Activated T-cell treated with anti-CD3 and anti-CD28 coated beads, Interleukin-2, amount 50 U/mL, for 24 hours (primary cell): ENCODE results near the gene UVRAG.
"Not testable (repeated sequence)": the region's sequence is repeated elsewhere in the genome, so short reads cannot be mapped to it uniquely, and the experiment has no call there.

Experiments used
- DNase-seq: peaks from one replicate; pipeline ENCODE4 v3.0.0-alpha.2; 2020
- H3K27ac Mint-ChIP-seq: 2 replicates; pipeline ENCODE4 v1.8.0; 2020; ENCODE audit warnings: mild to moderate bottlenecking, mixed read lengths
- H3K27me3 Mint-ChIP-seq: 2 replicates; pipeline ENCODE4 v1.8.0; 2020; ENCODE audit warnings: mixed read lengths
- H3K36me3 Mint-ChIP-seq: 2 replicates; pipeline ENCODE4 v1.8.0; 2020; ENCODE audit warnings: low read depth, mixed read lengths
- H3K4me1 Mint-ChIP-seq: 2 replicates; pipeline ENCODE4 v1.8.0; 2020; ENCODE audit warnings: low read depth, mixed read lengths
- H3K4me3 Mint-ChIP-seq: 2 replicates; pipeline ENCODE4 v1.8.0; 2020; ENCODE audit warnings: mild to moderate bottlenecking, moderate library complexity, mixed read lengths
- H3K9me3 Mint-ChIP-seq: 2 replicates; pipeline ENCODE4 v1.8.0; 2020; ENCODE audit warnings: mixed read lengths

The UVRAG gene

GRCh38 chr11:75858042-75858441 lies 43.0 kb downstream of the UVRAG start:
- Mint-ChIP-seq H3K27me3 (no peaks in the 10 kb centered on the region), H3K4me3 (no peak overlapping the region), H3K36me3 (peaks cover 43% of the 10 kb centered on the region), H3K4me1 (peaks cover 13% of the 10 kb centered on the region), H3K9me3 (no peaks in the 10 kb centered on the region), H3K27ac (no peak overlapping the region)
- DNase-seq: no peak

GRCh38 chr11:75858613-75859012 lies 43.6 kb downstream of the UVRAG start:
- Mint-ChIP-seq H3K27me3 (no peaks in the 10 kb centered on the region), H3K36me3 (peaks cover 42% of the 10 kb centered on the region), H3K4me3 (no peak overlapping the region), H3K9me3 (no peaks in the 10 kb centered on the region), H3K27ac (no peak overlapping the region), H3K4me1 (peaks cover 13% of the 10 kb centered on the region)
- DNase-seq: no peak

DNA sequence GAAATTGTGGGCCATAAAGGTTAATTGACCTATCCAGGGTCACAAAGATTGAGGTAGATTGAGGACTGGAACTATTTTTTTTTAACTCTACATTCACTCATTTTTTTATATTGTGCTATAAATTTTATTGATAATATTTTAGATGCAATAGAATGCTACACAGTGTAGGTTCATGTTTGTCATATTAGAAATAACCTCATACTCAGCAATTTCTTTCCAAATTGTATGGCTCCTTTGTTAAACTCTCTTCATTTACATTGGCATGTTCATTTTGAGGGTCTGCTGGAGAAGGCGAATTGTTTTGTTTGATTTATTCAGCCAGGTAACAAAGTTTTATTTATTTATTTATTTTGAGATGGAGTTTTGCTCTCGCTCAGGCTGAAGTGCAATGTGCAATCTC lies 44.6 kb downstream of the UVRAG start:
- H3K4me3 Mint-ChIP-seq: no peak overlapping the region
- H3K36me3 Mint-ChIP-seq: peaks cover 43% of the 10 kb centered on the region
- H3K9me3 Mint-ChIP-seq: no peaks in the 10 kb centered on the region
- H3K4me1 Mint-ChIP-seq: peaks cover 13% of the 10 kb centered on the region
- H3K27me3 Mint-ChIP-seq: no peaks in the 10 kb centered on the region
- no peak overlapping the region for H3K27ac Mint-ChIP-seq
- DNase-seq: no peak

DNA sequence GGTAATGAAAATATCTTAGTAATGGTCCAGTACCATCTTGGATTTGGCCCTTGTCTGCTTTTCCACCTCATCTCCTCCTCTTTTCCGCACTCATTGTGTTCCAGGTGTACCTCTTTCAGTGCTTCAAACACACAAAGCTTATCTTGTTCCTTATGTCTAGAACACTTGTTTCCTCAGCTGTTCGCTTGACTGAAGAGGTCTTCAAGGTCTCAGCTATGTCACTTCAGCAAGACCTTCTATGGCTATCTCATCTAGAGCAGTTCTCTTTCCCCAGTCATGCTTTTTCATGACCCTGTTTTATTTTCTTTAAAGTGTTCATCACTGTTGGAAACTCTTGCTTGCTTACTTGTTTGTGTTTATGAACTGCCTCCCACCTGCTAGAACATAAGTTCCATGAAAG lies 47.4 kb downstream of the UVRAG start:
- H3K9me3 Mint-ChIP-seq: no peaks in the 10 kb centered on the region
- no peaks in the 10 kb centered on the region for H3K27me3 Mint-ChIP-seq
- no peak overlapping the region for H3K4me3 Mint-ChIP-seq
- H3K27ac Mint-ChIP-seq: no peak overlapping the region
- H3K36me3 Mint-ChIP-seq: peaks cover 28% of the 10 kb centered on the region
- DNase-seq: no peak
- peaks cover 10% of the 10 kb centered on the region for H3K4me1 Mint-ChIP-seq

DNA sequence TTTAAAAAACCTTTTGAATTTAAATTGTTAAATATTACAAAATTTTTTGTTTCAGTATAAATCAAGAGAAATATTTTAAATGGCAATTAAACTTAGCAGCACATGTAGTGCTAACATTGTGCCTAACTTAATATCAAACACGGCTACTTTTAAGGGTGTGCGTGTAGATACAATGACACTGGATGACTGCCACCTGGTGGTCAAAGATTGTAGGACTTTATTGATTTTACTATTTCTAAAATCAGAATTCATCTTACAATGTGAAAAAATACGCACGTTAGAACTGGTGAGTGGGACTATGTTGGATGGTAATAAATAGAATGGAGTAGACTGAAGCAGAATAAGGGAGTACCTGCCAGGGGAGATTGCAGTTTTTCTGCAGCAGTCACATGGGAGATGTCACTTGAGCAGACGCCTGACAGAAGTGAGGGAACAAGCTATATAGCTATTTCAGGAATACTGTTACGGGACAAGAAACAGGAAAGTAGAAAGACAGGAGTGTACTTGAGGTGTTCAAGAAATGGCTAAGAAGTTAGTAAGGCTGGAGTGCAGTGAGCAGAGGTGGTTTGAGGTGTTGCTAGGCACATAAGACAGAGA lies 52.9 kb downstream of the UVRAG start:
- no peaks in the 10 kb centered on the region for H3K9me3 Mint-ChIP-seq
- H3K4me3 Mint-ChIP-seq: no peak overlapping the region
- H3K4me1 Mint-ChIP-seq: peaks cover 20% of the 10 kb centered on the region
- no peak overlapping the region for H3K27ac Mint-ChIP-seq
- H3K27me3 Mint-ChIP-seq: no peaks in the 10 kb centered on the region
- H3K36me3 Mint-ChIP-seq: peaks cover 14% of the 10 kb centered on the region
- DNase-seq: no peak

DNA sequence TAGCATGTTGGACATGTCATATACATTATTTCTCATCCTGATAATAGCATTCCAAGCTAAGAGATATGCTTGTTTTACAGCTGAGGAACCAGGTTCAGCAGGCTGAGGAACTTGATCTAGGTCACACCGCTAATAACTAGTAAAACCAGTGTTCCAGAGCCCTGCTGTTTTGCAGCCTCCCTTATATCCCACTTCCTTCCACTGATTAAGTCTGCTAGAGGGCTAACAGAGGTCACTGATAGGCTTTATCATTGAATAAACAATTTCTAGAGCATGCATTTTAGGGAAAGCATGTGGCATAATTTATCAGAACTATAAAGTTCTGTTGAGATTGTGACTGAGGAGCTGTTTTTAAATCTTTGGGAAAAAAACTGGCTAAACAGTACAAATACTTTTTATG lies 54.0 kb downstream of the UVRAG start:
- Mint-ChIP-seq H3K36me3 (peaks cover 12% of the 10 kb centered on the region), H3K4me1 (peaks cover 31% of the 10 kb centered on the region), H3K27ac (no peak overlapping the region), H3K27me3 (no peaks in the 10 kb centered on the region), H3K9me3 (no peaks in the 10 kb centered on the region), H3K4me3 (no peak overlapping the region)
- no peak for DNase-seq

DNA sequence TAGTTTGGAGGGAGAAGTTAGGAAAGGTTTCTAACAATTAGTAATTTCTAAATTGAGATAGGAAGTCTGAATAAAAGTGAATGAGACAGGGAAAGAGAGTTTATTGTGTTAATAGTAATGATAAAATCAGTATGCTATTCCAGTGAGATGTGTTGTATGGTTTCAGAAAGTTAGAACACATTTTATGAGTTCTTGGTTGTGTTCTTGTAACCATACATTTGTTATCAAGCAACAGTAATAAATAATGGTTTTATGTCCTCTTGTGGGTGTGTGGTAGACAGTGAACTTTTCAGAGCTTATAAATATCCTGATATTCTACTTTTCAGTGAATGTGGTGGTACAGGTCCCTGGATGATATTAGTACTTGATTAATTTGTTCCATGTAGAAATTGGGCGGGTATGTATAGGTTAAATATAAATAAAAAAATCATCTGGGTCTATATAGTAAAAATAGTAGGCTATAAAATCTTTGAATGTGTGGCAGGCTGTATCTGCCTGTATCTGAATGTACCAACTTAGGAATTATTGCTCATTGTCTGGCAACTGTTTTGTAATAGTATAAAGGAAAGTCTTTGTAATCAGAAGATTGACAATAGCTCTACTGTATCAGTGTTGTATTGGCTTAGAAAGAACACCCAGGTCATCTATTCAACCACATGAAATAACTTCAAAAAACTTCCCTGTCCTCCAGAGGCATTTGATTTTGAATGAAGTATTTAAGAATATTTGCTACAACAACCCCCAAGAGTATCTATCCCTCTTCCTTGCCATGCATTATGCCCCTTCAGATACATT lies 54.8 kb downstream of the UVRAG start:
- no peak for DNase-seq
- Mint-ChIP-seq H3K4me3 (no peak overlapping the region), H3K4me1 (peaks cover 36% of the 10 kb centered on the region), H3K36me3 (peaks cover 5% of the 10 kb centered on the region), H3K27ac (no peak overlapping the region), H3K27me3 (no peaks in the 10 kb centered on the region), H3K9me3 (no peaks in the 10 kb centered on the region)

GRCh38 chr11:75872887-75873416 lies 57.9 kb downstream of the UVRAG start:
- H3K4me3 Mint-ChIP-seq: no peak overlapping the region
- DNase-seq: no peak
- no peaks in the 10 kb centered on the region for H3K9me3 Mint-ChIP-seq
- H3K36me3 Mint-ChIP-seq: peaks cover 3% of the 10 kb centered on the region
- no peaks in the 10 kb centered on the region for H3K27me3 Mint-ChIP-seq
- H3K27ac Mint-ChIP-seq: peak overlapping the region; percentile 87
- H3K4me1 Mint-ChIP-seq: peaks cover 30% of the 10 kb centered on the region

DNA sequence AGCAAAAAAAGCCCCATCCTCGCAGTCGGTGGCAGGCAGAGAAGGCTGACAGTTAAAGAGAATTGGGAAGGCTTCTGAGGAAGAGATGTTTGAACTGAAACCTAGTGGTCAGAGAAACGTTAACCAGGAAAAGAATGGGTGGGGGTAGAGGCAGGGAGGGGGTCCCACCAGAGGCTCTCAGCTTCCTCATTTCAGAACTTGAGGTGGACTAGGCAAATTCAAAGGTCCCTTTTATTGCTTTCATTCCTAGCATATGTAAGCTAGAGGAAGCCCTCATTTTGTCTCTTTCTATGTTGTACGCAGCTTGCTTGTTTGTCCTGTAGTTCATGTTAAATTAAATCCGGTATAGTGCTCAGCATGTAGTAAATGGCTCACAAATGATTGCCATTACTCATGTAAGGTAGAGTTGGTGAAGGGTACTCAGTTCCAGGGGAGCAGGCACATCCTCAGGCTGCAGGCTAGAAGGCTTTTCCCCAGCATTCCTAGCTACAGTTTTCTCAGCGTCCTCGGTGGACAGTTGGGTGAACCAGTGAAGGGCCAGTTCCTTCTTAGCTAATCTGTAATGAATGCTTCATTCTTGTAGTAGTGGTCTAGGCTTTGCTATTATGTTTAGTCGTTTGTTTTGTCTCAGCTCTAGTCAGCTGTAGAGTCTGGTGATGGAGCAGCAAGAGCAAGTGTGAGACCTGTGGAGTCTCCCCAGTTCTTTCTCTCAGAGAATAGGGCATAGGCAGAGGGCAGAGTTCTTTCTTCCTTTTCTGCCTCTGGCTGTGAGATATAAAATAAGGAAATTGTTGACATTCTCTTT lies 58.6 kb downstream of the UVRAG start:
- Mint-ChIP-seq H3K4me3 (no peak overlapping the region), H3K4me1 (peaks cover 29% of the 10 kb centered on the region), H3K9me3 (no peaks in the 10 kb centered on the region), H3K36me3 (peaks cover 3% of the 10 kb centered on the region), H3K27me3 (no peaks in the 10 kb centered on the region), H3K27ac (peak overlapping the region; percentile 87)
- DNase-seq: no peak

GRCh38 chr11:75874684-75875341 lies 59.8 kb downstream of the UVRAG start:
- Mint-ChIP-seq H3K27me3 (no peaks in the 10 kb centered on the region), H3K36me3 (peaks cover 13% of the 10 kb centered on the region), H3K4me3 (no peak overlapping the region), H3K9me3 (no peaks in the 10 kb centered on the region), H3K27ac (no peak overlapping the region), H3K4me1 (peaks cover 29% of the 10 kb centered on the region)
- DNase-seq: no peak

- not testable (repeated sequence) for H3K9me3 Mint-ChIP-seq, H3K27ac Mint-ChIP-seq
- H3K36me3 Mint-ChIP-seq: peaks cover 26% of the 10 kb centered on the region
Measured at GRCh38 chr11:75877327-75877726, 62.3 kb downstream of the UVRAG start.

DNA sequence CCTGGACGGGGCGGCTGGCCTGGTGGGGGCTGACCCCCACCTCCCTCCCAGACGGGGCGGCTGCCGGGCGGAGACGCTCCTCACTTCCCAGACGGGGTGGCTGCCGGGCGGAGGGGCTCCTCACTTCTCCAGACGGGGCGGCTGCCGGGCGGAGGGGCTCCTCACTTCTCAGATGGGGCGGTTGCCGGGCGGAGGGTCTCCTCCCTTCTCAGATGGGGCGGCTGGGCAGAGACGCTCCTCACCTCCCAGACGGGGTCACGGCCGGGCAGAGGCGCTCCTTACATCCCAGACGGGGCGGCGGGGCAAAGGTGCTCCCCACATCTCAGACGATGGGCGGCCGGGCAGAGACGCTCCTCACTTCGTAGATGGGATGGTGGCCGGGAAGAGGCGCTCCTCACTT lies 62.9 kb downstream of the UVRAG start:
- peaks cover 20% of the 10 kb centered on the region for H3K4me1 Mint-ChIP-seq
- peaks cover 27% of the 10 kb centered on the region for H3K36me3 Mint-ChIP-seq
- not testable (repeated sequence) for H3K9me3 Mint-ChIP-seq, H3K27me3 Mint-ChIP-seq, H3K27ac Mint-ChIP-seq, DNase-seq, H3K4me3 Mint-ChIP-seq

More at GRCh38 chr11:75877327-75877726, 62.3 kb downstream of the UVRAG start:
- not testable (repeated sequence) for H3K4me3 Mint-ChIP-seq, DNase-seq, H3K27me3 Mint-ChIP-seq
- H3K4me1 Mint-ChIP-seq: peaks cover 25% of the 10 kb centered on the region

GRCh38 chr11:75878933-75879332 lies 63.9 kb downstream of the UVRAG start:
- Mint-ChIP-seq H3K4me3 (no peak overlapping the region), H3K27ac (peak overlapping the region; percentile 12), H3K36me3 (peaks cover 29% of the 10 kb centered on the region), H3K27me3 (no peaks in the 10 kb centered on the region), H3K9me3 (no peaks in the 10 kb centered on the region), H3K4me1 (peaks cover 10% of the 10 kb centered on the region)
- no peak for DNase-seq

DNA sequence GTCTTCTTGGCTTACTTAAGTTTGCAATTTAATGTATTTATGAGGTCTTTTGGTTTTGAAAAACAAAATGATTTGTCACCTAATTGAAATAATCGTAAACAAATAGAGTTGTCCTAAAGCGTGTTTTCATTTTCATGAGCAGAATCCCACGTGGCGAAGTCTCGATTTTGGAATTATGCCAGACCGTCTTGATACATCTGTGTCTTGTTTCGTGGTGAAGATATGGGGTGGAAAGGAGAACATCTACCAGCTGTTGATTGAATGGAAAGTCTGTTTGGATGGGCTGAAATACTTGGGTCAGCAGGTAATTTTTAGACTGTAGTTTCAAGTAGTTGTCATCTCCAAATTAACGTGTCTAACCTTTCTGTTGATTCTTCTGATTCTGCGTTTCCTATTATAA lies 64.7 kb downstream of the UVRAG start:
- no peak overlapping the region for H3K27ac Mint-ChIP-seq
- H3K4me3 Mint-ChIP-seq: no peak overlapping the region
- peaks cover 8% of the 10 kb centered on the region for H3K4me1 Mint-ChIP-seq
- H3K36me3 Mint-ChIP-seq: peaks cover 33% of the 10 kb centered on the region
- DNase-seq: no peak
- no peaks in the 10 kb centered on the region for H3K9me3 Mint-ChIP-seq
- no peaks in the 10 kb centered on the region for H3K27me3 Mint-ChIP-seq
